Progenitor cell of endocrine pancreas (in vitro differentiated cells): ENCODE results near the gene PRKCZ. TPM values are rescaled to one million over a fixed set of nuclear protein-coding genes. Genes with fewer than 3 reads are reported as not detected.

Source experiments
- DNase-seq: peaks from one replicate; pipeline ENCODE4 v3.0.0; 2021; ENCODE audit warnings: low spot score; ENCODE audit not compliant: unreplicated experiment
- H3K27ac Mint-ChIP-seq: 2 replicates; pipeline ENCODE4 v1.8.0; 2021; ENCODE audit warnings: mild to moderate bottlenecking, moderate library complexity, mixed read lengths
- H3K27me3 Mint-ChIP-seq: 2 replicates; pipeline ENCODE4 v1.8.0; 2021; ENCODE audit warnings: mixed read lengths
- H3K36me3 Mint-ChIP-seq: 2 replicates; pipeline ENCODE4 v1.8.0; 2022; ENCODE audit warnings: mixed read lengths; ENCODE audit not compliant: insufficient read depth
- H3K4me1 Mint-ChIP-seq: 2 replicates; pipeline ENCODE4 v1.8.0; 2021; ENCODE audit warnings: low read depth, mixed read lengths
- H3K4me3 Mint-ChIP-seq: 2 replicates; pipeline ENCODE4 v1.8.0; 2021; ENCODE audit warnings: low read depth, mild to moderate bottlenecking, moderate library complexity, mixed read lengths
- H3K9me3 Mint-ChIP-seq: 2 replicates; pipeline ENCODE4 v1.8.0; 2021; ENCODE audit warnings: low read depth, mixed read lengths
- CTCF ChIP-seq: fragments of 200-600 bp; sonication (generic); IDR thresholded peaks from one replicate; pipeline ENCODE4 v1.5.0; 2021; ENCODE audit warnings: antibody characterized with exemption, mild to moderate bottlenecking; ENCODE audit not compliant: unreplicated experiment
- total RNA-seq: library from RNA; stranded (reverse); gene quantifications from 2 replicates; pipeline ENCODE4 v1.2.1, GENCODE V29; 2021

PRKCZ gene
- total RNA-seq, 1 donor from 2014 or later = 71.5 TPM

- H3K9me3 Mint-ChIP-seq = peaks cover 11% of the 10 kb centered on the region
- H3K4me3 Mint-ChIP-seq = no peak overlapping the region
- H3K27ac Mint-ChIP-seq = no peak overlapping the region
- no peaks in the 10 kb centered on the region for H3K4me1 Mint-ChIP-seq
- no peak for TF ChIP-seq CTCF
- no peak for DNase-seq
- peaks cover 34% of the 10 kb centered on the region for H3K36me3 Mint-ChIP-seq
- H3K27me3 Mint-ChIP-seq = no peaks in the 10 kb centered on the region
These were observed 10.3 kb downstream of the PRKCZ start for GRCh38 chr1:2060535-2060934.

DNA sequence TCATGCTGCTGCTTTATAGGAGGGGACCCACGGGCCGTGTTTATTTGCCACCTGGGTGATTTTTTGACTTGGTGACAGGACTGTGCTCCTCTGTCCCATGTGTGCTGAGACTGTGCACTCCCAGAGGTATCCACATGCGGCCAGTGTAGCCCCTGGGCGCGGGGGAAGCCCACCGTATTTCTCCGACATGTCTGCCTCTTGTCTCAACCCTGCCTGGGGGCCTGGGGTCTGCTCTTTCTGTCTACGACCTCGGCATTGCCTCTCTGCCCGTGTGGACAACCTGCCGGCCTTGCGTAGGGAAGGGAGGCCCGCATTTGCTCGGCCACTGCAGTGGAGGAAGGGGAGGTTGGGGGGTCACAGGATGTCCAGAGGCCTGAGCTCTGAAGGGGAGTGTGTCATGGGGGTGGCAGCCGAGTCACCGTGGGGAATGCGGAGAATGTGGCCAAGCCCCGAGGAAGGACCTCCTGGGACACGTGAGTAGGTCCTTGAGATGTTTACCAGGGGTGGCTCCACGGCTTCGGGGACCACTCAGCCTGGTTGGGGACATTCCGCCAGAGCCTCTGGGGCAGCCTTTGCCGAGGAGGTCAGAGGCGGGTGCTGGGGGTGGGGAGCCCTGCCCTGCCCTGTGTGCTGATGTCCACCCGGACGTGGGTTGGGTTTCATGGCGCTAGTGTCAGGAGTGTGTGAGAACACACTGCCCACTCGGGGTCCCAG, 11.0 kb downstream of the PRKCZ start:
- Mint-ChIP-seq H3K36me3 (peaks cover 39% of the 10 kb centered on the region), H3K9me3 (peaks cover 16% of the 10 kb centered on the region), H3K4me3 (no peak overlapping the region), H3K27me3 (no peaks in the 10 kb centered on the region), H3K27ac (no peak overlapping the region), H3K4me1 (no peaks in the 10 kb centered on the region)
- no peak for DNase-seq
- no peak for TF ChIP-seq CTCF

- peaks cover 48% of the 10 kb centered on the region for H3K36me3 Mint-ChIP-seq
- TF ChIP-seq CTCF = no peak
- H3K9me3 Mint-ChIP-seq = peaks cover 16% of the 10 kb centered on the region
- H3K4me3 Mint-ChIP-seq = no peak overlapping the region
- no peak overlapping the region for H3K27ac Mint-ChIP-seq
- no peaks in the 10 kb centered on the region for H3K4me1 Mint-ChIP-seq
- no peaks in the 10 kb centered on the region for H3K27me3 Mint-ChIP-seq
- no peak for DNase-seq
These were observed 15.5 kb downstream of the PRKCZ start for GRCh38 chr1:2065699-2066098.

DNA sequence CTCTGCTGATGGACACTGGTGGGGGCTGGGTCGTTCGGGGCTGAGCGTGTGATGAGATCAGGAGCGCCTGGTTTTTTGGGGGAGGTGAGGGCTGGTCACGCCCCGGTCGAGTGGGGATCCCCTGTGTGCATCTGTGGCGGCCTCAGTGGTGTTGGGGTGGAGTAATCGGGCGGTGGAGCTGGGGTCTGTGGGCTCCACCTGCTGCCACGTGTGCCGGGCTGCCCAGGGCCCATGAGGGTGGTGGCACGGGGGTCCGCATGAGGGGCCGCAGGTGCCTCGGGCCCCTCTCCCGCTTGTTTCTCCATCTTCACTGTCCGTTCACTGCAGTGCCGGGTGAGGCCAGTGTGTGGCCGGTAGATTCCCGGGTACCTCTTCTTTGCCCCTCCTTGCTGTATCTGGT, 17.2 kb downstream of the PRKCZ start:
- H3K4me3 Mint-ChIP-seq = no peak overlapping the region
- H3K4me1 Mint-ChIP-seq = no peaks in the 10 kb centered on the region
- H3K9me3 Mint-ChIP-seq = peaks cover 16% of the 10 kb centered on the region
- H3K27ac Mint-ChIP-seq = no peak overlapping the region
- DNase-seq = no peak
- no peaks in the 10 kb centered on the region for H3K27me3 Mint-ChIP-seq
- no peak for TF ChIP-seq CTCF
- peaks cover 47% of the 10 kb centered on the region for H3K36me3 Mint-ChIP-seq

- no peaks in the 10 kb centered on the region for H3K4me1 Mint-ChIP-seq
These were observed 17.8 kb downstream of the PRKCZ start for GRCh38 chr1:2067981-2068380.

More at GRCh38 chr1:2067981-2068380, 17.8 kb downstream of the PRKCZ start:
- Mint-ChIP-seq H3K36me3 (peaks cover 44% of the 10 kb centered on the region), H3K4me3 (no peak overlapping the region), H3K27ac (no peak overlapping the region), H3K27me3 (no peaks in the 10 kb centered on the region), H3K9me3 (peaks cover 16% of the 10 kb centered on the region)
- DNase-seq = no peak
- TF ChIP-seq CTCF = no peak
